ENCODE measurements around the gene DDC.

GRCh38 chr7:50537417-50537816, 27.8 kb downstream of the DDC start:
- TF ChIP-seq CTCF (IDR thresholded peaks at IDR 0.05) (no peak), POLR2A (IDR thresholded peaks at IDR 0.05) (no peak)
